GM18861 (cell line): ENCODE data around the gene LRRC45.

Experiments used
- ATAC-seq: cut with Tn5 transposase; IDR thresholded peaks from one replicate; pipeline ENCODE4 v1.9.1; 2021; ENCODE audit not compliant: unreplicated experiment

Gene LRRC45

GRCh38 chr17:81993729-81994592 lies 29.1 kb upstream of the LRRC45 start:
- no peak for ATAC-seq

DNA sequence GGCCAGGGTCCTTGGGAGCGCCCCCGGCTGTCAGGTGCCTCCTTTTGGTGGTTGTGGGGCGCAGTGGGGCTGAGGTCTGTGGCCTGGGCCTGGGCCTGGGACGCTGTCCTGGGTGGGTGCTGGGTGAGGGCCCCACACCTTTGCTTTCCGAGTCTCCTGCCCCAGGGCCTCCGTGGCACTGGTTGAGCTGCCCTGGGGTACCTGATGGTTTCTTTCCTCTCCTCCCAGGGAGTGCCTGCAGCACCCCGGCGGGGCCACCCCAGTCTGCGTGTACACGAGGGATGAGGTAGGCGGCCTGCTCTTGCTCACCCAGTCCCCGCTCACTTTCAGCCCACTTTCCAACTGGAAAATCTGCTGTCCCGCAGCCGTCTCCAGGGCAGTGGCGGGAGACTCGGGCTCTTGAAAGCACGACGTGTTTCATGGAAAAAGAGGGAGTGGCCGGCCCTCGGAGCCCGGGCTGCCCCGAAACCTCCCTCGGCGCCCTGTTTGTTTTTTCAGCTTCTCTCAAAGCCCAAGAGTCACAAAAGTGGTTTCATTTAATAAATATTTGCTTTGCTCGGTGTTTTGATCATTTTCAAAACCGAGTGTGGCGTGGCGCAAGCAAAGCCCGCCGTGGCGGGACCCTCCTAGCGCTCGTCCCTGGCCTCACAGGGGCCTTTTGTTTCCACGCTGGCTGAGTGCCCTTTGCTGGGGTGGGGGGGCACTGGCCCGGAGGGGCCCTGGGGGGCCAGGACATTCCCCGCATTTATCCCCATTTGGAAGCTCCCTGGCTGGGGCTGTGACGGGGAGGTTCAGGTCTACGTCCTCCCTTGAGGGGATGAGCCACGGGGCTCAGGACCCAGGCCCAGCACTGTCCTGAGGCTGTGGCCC lies 28.3 kb upstream of the LRRC45 start:
- no peak for ATAC-seq

DNA sequence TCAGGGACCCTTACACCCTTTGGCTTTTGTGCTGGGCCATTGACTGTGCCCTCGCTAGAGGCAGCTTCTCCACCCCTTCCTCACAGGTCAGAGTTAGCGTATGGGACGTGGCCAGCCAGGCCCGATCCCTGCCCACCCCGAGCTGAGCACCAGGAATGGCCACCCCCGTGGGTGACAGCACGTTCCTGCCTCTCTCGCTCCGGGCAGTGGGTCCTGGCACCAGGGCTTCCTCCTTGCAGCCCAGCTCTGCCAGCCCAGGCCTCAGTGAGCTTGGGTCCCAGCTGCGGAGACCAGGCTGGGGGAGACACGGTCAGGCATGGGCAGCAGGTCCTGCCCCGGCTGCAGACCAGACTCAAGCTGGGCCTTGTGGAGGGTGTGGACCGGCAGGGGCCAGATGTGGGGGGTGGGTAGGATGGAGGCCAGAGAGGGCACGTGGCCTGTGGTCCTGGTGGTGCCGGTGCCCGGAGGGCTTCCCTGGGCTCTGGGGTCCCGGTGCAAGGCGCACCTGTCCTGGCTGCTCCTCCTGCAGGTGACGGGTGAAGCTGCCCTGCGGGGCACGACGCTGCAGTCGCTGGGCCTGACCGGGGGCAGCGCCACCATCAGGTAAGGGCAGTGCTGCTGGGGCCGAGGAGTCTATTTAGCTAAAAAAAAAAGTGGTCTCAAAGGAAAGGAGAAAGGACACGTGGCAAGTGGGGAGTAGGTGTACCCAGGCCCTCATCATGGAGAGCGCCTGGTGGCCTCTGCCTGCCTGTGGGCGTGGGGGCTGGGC lies 27.5 kb upstream of the LRRC45 start:
- no peak for ATAC-seq

DNA sequence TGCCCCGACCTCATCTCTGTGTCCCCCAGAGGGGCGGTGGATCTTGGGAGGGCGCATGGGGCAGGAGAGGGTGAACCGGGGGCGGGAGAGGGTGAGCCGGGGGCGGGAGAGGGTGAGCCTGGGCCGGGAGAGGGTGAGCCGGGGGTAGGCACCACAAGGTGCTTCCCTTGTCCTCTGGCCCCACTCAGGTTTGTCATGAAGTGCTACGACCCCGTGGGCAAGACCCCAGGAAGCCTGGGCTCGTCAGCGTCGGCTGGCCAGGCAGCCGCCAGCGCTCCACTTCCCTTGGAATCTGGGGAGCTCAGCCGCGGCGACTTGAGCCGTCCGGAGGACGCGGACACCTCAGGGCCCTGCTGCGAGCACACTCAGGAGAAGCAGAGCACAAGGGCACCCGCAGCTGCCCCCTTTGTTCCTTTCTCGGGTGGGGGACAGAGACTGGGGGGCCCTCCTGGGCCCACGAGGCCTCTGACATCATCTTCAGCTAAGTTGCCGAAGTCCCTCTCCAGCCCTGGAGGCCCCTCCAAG lies 26.8 kb upstream of the LRRC45 start:
- no peak for ATAC-seq

DNA sequence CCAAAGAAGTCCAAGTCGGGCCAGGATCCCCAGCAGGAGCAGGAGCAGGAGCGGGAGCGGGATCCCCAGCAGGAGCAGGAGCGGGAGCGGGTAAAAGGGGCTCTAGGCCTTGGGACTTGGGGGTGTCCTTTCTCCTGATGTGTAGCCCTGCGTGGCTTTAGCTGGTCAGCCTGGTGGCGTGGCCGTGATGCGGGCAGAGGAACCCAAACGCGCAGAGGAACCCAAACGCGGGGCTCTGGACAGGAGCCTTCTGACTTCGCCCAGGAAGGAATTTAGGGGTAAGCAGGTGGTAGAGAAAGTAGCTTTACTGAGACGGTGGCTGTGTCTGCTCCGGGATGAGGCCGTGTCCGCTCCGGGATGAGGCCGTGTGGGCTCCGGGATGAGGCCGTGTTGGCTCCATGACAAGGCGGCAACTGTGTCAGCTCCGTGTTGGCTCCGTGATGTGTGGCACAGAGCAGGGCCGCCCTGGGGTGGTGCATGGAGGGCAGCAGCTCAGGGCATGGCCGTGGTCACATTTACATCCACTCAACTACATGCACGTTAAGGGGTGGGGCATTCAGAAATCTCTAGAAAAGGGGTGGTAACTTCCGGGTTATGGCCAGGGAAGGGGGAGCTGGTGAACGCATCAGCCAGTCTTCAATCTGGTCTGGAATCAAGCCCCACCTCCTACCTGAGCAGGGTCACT lies 26.2 kb upstream of the LRRC45 start:
- ATAC-seq: no peak

GRCh38 chr17:81998212-81998611 lies 24.9 kb upstream of the LRRC45 start:
- no peak for ATAC-seq

GRCh38 chr17:81998691-81999438 lies 24.2 kb upstream of the LRRC45 start:
- no peak for ATAC-seq

- ATAC-seq: no peak
Observed at GRCh38 chr17:81999587-81999975, 23.5 kb upstream of the LRRC45 start.

- ATAC-seq: no peak
Observed at GRCh38 chr17:81999976-82000802, 22.9 kb upstream of the LRRC45 start.

DNA sequence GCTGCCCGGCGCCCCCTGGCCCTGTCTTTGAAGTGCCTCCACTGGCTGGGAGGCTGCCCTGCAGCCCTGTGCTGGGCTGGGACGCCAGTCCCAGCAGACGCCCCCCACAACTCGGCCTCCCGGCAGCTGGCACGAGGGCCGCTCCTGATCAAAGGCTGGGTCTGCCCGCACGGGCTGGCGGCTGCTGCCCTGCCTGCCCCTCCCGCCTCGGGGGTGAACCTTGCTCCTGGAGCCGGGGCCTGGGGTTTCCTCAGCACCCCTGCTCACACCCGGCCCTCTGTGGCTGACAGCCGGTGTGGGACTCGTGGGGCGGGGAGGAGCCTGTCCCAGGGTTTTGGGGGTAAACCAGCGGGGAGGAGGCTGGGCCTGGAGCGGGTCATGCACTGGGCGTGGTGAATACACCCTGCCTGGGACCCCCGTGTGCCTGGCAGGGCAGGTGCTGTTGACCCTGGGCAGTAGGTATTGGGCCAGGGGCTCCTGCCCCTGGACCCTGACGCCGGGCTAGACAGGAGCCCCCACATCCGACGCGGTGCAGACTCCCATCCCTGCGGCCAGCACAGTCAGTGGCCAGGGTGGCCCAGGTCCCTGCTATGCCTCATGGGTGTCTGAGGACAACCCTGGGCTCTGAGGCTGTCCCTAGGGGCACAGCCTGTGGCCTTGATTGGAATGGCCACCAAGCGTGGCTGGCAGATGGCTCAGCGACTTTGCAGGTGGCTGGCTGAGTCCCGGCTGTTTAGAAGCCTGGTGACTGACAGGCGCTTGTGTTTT lies 22.1 kb upstream of the LRRC45 start:
- no peak for ATAC-seq

GRCh38 chr17:82001571-82002056 lies 21.5 kb upstream of the LRRC45 start:
- ATAC-seq: no peak

DNA sequence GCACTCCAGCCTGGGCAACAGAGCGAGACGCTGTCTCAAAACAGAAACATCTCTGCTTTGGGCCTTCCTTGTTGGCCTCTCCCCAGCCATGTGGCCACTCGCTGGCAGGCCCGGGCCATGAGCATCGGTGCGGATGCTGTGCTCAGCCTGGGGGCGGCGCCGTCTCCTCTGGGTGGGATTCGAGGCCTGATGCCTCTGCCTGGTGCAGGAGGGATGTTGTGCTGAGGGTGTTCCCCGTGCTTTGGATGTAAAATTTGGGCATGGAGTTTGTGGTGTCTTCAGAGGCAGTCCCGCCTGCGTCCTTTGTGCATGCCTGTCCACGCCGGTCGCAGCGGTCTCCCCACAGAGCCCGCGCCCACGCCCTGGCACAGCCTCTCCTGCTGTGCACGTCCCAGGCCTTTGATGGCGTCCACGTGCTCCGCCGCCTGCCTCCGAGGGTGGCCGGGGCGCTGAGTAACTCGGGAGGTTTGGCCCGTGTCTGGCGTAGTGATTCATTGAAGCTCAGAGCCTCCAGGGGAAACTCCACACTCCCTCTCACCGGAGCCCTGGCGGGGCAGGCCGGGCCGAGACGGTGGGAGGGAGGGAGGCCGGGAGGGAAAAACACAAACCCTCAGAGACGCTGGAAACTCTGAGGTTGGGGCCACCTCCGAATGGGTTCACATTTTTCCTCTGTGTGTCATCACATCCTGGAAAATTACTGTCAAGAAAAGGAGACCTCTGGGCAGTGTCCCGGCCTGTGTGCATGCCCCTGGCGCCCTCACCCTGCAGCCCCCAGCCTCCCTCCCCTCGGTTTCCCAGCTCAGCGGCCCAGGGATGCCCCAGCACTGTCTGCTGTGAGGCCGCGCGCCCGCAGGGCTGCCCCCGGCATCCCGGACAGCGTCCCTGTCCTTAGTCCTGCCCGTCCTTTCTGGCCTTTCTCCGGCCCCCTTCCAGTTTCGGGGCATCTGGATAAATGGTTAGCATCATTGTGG lies 19.4 kb upstream of the LRRC45 start:
- ATAC-seq: no peak

DNA sequence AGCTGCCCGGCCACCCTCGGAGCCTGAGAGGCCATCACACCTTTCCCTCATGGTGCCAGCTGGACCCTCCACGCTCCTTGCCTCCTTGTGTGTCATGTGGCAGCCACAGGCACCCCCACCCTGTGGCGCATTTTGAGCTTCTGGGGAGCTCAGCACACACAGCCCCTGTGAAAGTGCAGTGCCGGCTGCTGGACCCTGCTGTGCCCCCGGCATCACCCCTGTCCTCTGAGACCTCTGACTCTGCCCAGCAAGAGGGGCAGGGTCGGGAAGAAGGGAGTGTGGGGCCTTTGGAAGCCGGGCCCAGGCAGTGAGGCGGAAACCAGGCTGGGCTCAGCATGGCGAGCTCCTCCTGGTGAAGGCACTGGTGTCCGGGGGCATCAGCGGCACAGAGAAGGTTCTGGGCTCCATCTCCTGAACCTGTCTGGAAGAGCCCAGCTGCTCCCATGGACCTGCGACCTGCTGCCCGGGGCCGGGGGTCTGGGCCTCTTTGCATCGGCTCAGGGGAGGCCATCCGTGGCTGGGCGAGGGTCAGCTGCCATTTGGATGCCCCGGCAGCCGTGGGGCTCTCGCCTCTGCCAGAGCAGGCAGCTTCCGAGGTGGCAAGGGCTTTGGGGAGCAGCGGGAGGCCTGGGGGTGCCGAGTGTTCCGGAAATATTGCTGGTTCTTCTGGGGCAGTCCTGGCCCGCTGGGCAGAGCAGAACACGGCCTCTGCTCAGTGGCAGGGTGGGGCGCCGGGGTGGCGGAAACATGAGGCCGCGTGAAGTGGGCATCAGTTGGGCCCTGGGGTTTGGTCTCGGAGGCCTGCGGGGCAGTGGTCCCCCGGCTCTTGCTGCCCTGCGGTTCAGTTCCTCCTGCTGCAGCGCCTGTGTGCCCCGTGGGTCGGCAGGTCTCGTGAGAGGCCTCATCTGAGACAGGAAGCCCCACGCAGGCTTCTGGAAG lies 18.3 kb upstream of the LRRC45 start:
- no peak for ATAC-seq

GRCh38 chr17:82005701-82006348 lies 17.3 kb upstream of the LRRC45 start:
- no peak for ATAC-seq
